Measurements from ENCODE around the gene BOK. TPM values are rescaled to one million over a fixed set of nuclear protein-coding genes. Genes with fewer than 3 reads are reported as not detected.

BOK gene
- total and polyA plus RNA-seq, 2 of the 4 experiments (the other 2 are of a cell fraction): 13.3 to 34.4 TPM

- Histone ChIP-seq H3K36me3 (ENCODE audit: control insufficient read depth, insufficient read depth, low read length) (peaks cover 44% of the 10 kb centered on the region), H4K8ac (ENCODE audit: low read depth in 2 of 2, low read length in 2 of 2) (no peak overlapping the region), H4K5ac (ENCODE audit: low read depth, low read length) (no peak overlapping the region), H3K4ac (ENCODE audit: low read depth, low read length) (no peak overlapping the region), H3K4me3 (ENCODE audit: insufficient read depth, low read depth, low read length) (no peak overlapping the region), H2BK15ac (ENCODE audit: low read depth, low read length) (no peak overlapping the region), H4K91ac (ENCODE audit: insufficient read depth, low read depth, low read length) (no peak overlapping the region), H3K14ac (replicated peaks; ENCODE audit: low read depth, low read length) (no peak overlapping the region), H3K56ac (ENCODE audit: extremely low read depth, insufficient read depth, low read length) (no peak overlapping the region), H3K23ac (ENCODE audit: low read depth, low read length) (no peak overlapping the region), H4K20me1 (ENCODE audit: insufficient read depth, low read length) (no peaks in the 10 kb centered on the region; the same call in 1 of the 2 replicates), H2AFZ (replicated peaks; ENCODE audit: low read length, poor library complexity) (no peak overlapping the region), H3K18ac (ENCODE audit: low read depth, low read length) (no peak overlapping the region), H3K4me1 (ENCODE audit: control insufficient read depth, insufficient read depth, low read length) (no peaks in the 10 kb centered on the region), H2AK5ac (ENCODE audit: low read depth, low read length) (no peak overlapping the region), H3K9me1 (ENCODE audit: insufficient read depth, low read length) (no peaks in the 10 kb centered on the region), H2BK120ac (ENCODE audit: low read depth, low read length) (no peak overlapping the region), H3K4me2 (ENCODE audit: low read depth, low read length) (no peak overlapping the region), H3K79me1 (ENCODE audit: low read depth in 1 of 2, low read length in 2 of 2) (peaks cover 9 to 19% of the 10 kb centered on the region in 2 experiments; a peak in 2 of 4 replicates), H3K9me3 (ENCODE audit: control insufficient read depth, insufficient read depth, low read length) (peaks cover 9% of the 10 kb centered on the region), H3K9ac (ENCODE audit: low read depth, low read length) (no peak overlapping the region), H2BK5ac (ENCODE audit: low read depth, low read length, poor library complexity, severe bottlenecking) (no peak overlapping the region), H2BK20ac (ENCODE audit: low read depth, low read length) (no peak overlapping the region), H2AK9ac (replicated peaks; ENCODE audit: low read depth, low read length, poor library complexity) (no peak overlapping the region), H3K27ac (ENCODE audit: insufficient read depth, low read length) (no peak overlapping the region), H3K27me3 (ENCODE audit: control insufficient read depth, insufficient read depth, low read length) (no peaks in the 10 kb centered on the region)
- TF ChIP-seq SMC3 (IDR thresholded peaks at IDR 0.05; ENCODE audit: low read depth, low read length) (no peak), MAZ (IDR thresholded peaks at IDR 0.05; ENCODE audit: borderline replicate concordance, low read depth, low read length) (no peak), RAD21 (IDR thresholded peaks at IDR 0.05; ENCODE audit: low read length) (no peak), RFX5 (IDR thresholded peaks at IDR 0.05; ENCODE audit: low read depth, low read length) (no peak), RCOR1 (IDR thresholded peaks at IDR 0.05; ENCODE audit: insufficient replicate concordance, low read length) (no peak)
- 85% methylated on average over 8 of the region's 16 CpGs; no CpG with 5 or more reads in 1 of the 2 experiments for WGBS, 2 experiments (ENCODE audit: extremely low coverage in 2 of 2, insufficient read length in 1 of 2)
- intact Hi-C loops (cut with micrococcal nuclease) (no loop called here), dilution Hi-C loops (cut with HindIII; ENCODE audit: low sequenced_read_pairs, unreplicated experiment) (no loop called here), in situ Hi-C loops (cut with MboI; ENCODE audit: low sequenced_read_pairs) (no loop called here)
- ATAC-seq (ENCODE audit: low read depth): no peak
- POLR2A ChIA-PET (ENCODE audit: unreplicated experiment): no interaction called here
- BruUV-seq (replicated peaks): no TSS peak
- CTCF ChIA-PET: no interaction called here
- DNase-seq: no peak
Measured at GRCh38 chr2:241593271-241593670, 34.7 kb downstream of the BOK start.
